Dermis lymphatic vessel endothelial cell (primary cell): Measurements from ENCODE around the gene OR56A1. TPM values are rescaled to one million over a fixed set of nuclear protein-coding genes. Genes with fewer than 3 reads are reported as not detected.

ENCODE experiments used
- total RNA-seq: library from RNA; depleted of rRNA; stranded (reverse); fragments of >200 nt; gene quantifications from 2 replicates; pipeline ENCODE4 v1.2.1, GENCODE V29; 2014

OR56A1 gene, protein sequence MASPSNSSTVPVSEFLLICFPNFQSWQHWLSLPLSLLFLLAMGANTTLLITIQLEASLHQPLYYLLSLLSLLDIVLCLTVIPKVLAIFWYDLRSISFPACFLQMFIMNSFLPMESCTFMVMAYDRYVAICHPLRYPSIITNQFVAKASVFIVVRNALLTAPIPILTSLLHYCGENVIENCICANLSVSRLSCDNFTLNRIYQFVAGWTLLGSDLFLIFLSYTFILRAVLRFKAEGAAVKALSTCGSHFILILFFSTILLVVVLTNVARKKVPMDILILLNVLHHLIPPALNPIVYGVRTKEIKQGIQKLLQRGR
- total RNA-seq: not detected in 2 replicates

DNA sequence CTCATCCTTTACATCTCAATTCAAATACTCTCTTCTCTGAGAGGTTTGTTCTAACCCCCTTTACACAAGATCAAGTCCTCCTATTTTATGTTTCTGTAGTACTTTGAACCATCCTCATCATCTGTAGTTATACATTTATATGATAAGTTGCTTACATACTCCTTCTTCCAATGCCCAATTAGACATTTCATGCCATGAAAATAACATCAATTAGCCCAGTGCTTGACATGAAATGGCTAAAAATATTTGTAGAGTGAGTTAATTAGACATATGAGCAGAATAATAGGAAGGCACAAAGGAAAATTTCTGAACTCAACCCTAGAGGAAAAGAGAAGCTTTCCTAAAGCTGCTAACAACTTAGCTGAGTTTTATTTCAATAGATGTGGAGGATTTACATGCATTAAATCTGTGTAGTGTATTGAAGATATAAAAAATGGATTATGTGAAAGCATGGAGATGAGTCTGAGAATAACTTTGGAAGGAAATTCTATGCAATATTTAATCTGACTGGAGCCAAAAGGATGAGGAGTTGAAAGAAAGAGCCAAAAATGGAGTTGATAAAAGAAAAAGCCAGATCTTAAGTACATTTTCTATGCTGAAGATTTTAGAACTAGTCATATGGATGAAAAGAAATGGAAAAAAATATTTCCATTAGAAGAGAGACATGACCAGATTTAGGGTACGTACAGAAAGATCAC is at the start of gene OR56A1:
OR56A1 (minus strand) TSS at position 51 of the 698 bp plus-strand sequence. CDS start 3,066 bp downstream, outside the sequence.

DNA sequence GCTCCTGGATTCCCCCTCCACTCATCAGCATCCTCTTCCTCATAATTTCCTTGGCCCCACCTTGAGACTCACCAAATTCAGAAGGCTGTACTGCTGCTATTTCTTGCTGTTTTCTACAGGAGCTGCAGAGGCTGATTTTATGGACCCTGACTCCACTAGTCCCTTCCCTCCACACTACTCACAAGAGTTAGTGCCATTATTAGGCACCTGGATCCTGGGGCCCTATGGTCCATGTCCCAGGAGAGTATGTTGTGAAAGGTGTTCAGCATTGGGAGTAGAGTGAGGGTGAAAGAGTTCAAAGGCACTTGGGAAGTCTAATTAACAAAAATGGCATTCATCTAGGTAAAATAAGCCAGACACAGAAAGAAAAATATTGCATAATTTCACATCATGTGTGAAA is 23.7 kb downstream of the OR56A1 start, which contains the start of gene OR56A4:
OR56A4 (minus strand) TSS at position 101 of the 400 bp plus-strand sequence. CDS start 3,954 bp downstream, outside the sequence.

DNA sequence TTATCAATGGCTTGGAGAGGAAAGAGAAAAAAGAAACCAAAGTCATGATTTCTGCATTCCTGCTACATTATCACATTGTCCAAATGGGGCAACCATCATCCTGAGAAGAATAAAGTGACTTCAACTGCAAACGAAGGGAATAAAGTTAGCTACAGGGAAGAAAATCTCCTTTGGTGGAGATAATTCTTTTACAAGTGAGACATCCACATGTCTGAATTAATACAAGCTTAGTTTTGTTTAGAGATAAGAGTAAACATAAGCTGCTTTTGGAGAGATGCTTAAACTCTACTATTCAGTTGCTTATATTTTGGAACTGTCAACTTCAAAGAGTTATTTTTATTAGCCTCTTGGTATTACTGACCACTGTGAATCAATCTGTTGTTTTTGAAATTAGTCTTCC is 43.7 kb downstream of the OR56A1 start, which contains the start of gene OR52L1:
OR52L1 (minus strand) TSS at position 101 of the 400 bp plus-strand sequence; CDS start at position 46, 55 bp downstream.

Other genes with a start within 250 kb of the OR56A1 start
- gene OR52N5, start 247.4 kb downstream of the OR56A1 start, total RNA-seq: not detected in 2 replicates
- gene OR52N1, start 239.5 kb downstream of the OR56A1 start, total RNA-seq: not detected in 2 replicates
- not detected in 2 replicates for gene OR52N2, start 221.8 kb downstream of the OR56A1 start, total RNA-seq
- not detected in 2 replicates for gene OR52E6, start 188.9 kb downstream of the OR56A1 start, total RNA-seq
- not detected in 2 replicates for gene OR52E8, start 173.1 kb downstream of the OR56A1 start, total RNA-seq
- not detected in 2 replicates for gene OR52E4, start 150.1 kb downstream of the OR56A1 start, total RNA-seq
- not detected in 2 replicates for gene OR52E5, start 137.6 kb downstream of the OR56A1 start, total RNA-seq
- gene OR56A3, start 88.5 kb downstream of the OR56A1 start, total RNA-seq: not detected in 2 replicates
- not detected in 2 replicates for gene OR56A5, start 62.3 kb downstream of the OR56A1 start, total RNA-seq
- gene OR52L1, start 43.8 kb downstream of the OR56A1 start, total RNA-seq: not detected in 2 replicates
- gene OR56A4, start 23.8 kb downstream of the OR56A1 start, total RNA-seq: not detected in 2 replicates
- gene OR56B4, start 76.9 kb upstream of the OR56A1 start, total RNA-seq: not detected in 2 replicates
- gene OR52B2, start 139.6 kb upstream of the OR56A1 start, total RNA-seq: not detected in 2 replicates
- not detected in 2 replicates for gene OR52W1, start 168.5 kb upstream of the OR56A1 start, total RNA-seq
- gene C11orf42, start 174.8 kb upstream of the OR56A1 start, total RNA-seq: not detected in 2 replicates
- gene FHIP1B, start 203.9 kb upstream of the OR56A1 start, total RNA-seq: 8.3 and 9.6 TPM in 2 replicates
- gene CNGA4, start 208.3 kb upstream of the OR56A1 start, total RNA-seq: under 0.01 TPM in 1 of 2 replicates, not detected in the other
- gene CCKBR, start 229.1 kb upstream of the OR56A1 start, total RNA-seq: not detected in 2 replicates